Astrocyte (in vitro differentiated cells and primary cell): Measurements from ENCODE around the gene LYZL1. TPM values are rescaled to one million over a fixed set of nuclear protein-coding genes. Genes with fewer than 3 reads are reported as not detected.

Experiments used
- DNase-seq: peaks from one replicate; pipeline ENCODE4 v3.0.0-alpha.2; 2010; ENCODE audit warnings: low read depth
- FAIRE-seq: peaks from 2 replicates; lab custom pipeline; 2011; peaks lifted over from hg19 to GRCh38; lab: Jason Lieb, UNC
- H2AFZ ChIP-seq: 2 replicates; pipeline ENCODE4 v1.6.0; 2012; ENCODE audit warnings: low read depth, low read length, inconsistent platforms
- H3K27ac ChIP-seq: 2 replicates; pipeline ENCODE4 v1.5.1; 2011; ENCODE audit warnings: low read depth, low read length, inconsistent platforms
- H3K27me3 ChIP-seq: 2 replicates; pipeline ENCODE4 v1.6.0; 2011; ENCODE audit warnings: low read length, inconsistent platforms; ENCODE audit not compliant: insufficient read depth
- H3K36me3 ChIP-seq: 2 replicates; pipeline ENCODE4 v1.5.1; 2011; ENCODE audit warnings: low read length, inconsistent platforms; ENCODE audit not compliant: insufficient read depth
- H3K4me1 ChIP-seq: 2 replicates; pipeline ENCODE4 v1.5.1; 2011; ENCODE audit warnings: low read length, inconsistent platforms; ENCODE audit not compliant: insufficient read depth
- H3K4me2 ChIP-seq: 2 replicates; pipeline ENCODE4 v1.6.0; 2012; ENCODE audit warnings: low read length, inconsistent platforms
- H3K4me3 ChIP-seq: 2 replicates; pipeline ENCODE4 v1.5.1; 2011; ENCODE audit warnings: low read depth, mild to moderate bottlenecking, low read length, inconsistent platforms; ENCODE audit not compliant: insufficient read depth
- H3K79me2 ChIP-seq: 2 replicates; pipeline ENCODE4 v1.6.0; 2012; ENCODE audit warnings: mild to moderate bottlenecking, low read length, inconsistent platforms; ENCODE audit not compliant: insufficient read depth
- H3K9ac ChIP-seq: 2 replicates; pipeline ENCODE4 v1.6.0; 2012; ENCODE audit warnings: mild to moderate bottlenecking, low read length, inconsistent platforms
- H3K9me3 ChIP-seq: 2 replicates; pipeline ENCODE4 v1.5.1; 2012; ENCODE audit warnings: low read depth, mild to moderate bottlenecking, low read length, inconsistent platforms; ENCODE audit not compliant: insufficient read depth
- H4K20me1 ChIP-seq: 2 replicates; pipeline ENCODE4 v1.6.0; 2012; ENCODE audit warnings: low read length, inconsistent platforms; ENCODE audit not compliant: insufficient read depth
- H3K27ac Mint-ChIP-seq: one replicate; pipeline ENCODE4 v1.8.0; 2021; ENCODE audit warnings: mild to moderate bottlenecking, mixed read lengths; ENCODE audit not compliant: unreplicated experiment
- H3K27me3 Mint-ChIP-seq: one replicate; pipeline ENCODE4 v1.8.0; 2021; ENCODE audit warnings: low read depth, mixed read lengths; ENCODE audit not compliant: unreplicated experiment
- H3K36me3 Mint-ChIP-seq: one replicate; pipeline ENCODE4 v1.8.0; 2021; ENCODE audit warnings: low read depth, mixed read lengths; ENCODE audit not compliant: unreplicated experiment
- H3K4me1 Mint-ChIP-seq: one replicate; pipeline ENCODE4 v1.8.0; 2021; ENCODE audit warnings: low read depth, mixed read lengths; ENCODE audit not compliant: unreplicated experiment
- H3K4me3 Mint-ChIP-seq: one replicate; pipeline ENCODE4 v1.8.0; 2021; ENCODE audit warnings: mild to moderate bottlenecking, moderate library complexity, mixed read lengths; ENCODE audit not compliant: unreplicated experiment
- H3K9me3 Mint-ChIP-seq: one replicate; pipeline ENCODE4 v1.8.0; 2021; ENCODE audit warnings: mild to moderate bottlenecking, mixed read lengths; ENCODE audit not compliant: unreplicated experiment
- EZH2 ChIP-seq: IDR thresholded peaks from 2 replicates; pipeline ENCODE4 v1.6.1; 2012; ENCODE audit warnings: mild to moderate bottlenecking, low read length, inconsistent platforms; ENCODE audit not compliant: insufficient read depth
- total RNA-seq: library from RNA; stranded (reverse); gene quantifications from 2 replicates; pipeline ENCODE4 v1.2.1, GENCODE V29; 2021
- TF ChIP-seq, protein P1 (sequence below): IDR thresholded peaks from 2 replicates; pipeline ENCODE4 v1.5.1; 2011; ENCODE audit warnings: low read depth, mild to moderate bottlenecking, inconsistent platforms, low read length, moderate library complexity; ENCODE audit not compliant: insufficient read depth

LYZL1 gene
- total RNA-seq, 1 donor from 2014 or later = not detected

DNA sequence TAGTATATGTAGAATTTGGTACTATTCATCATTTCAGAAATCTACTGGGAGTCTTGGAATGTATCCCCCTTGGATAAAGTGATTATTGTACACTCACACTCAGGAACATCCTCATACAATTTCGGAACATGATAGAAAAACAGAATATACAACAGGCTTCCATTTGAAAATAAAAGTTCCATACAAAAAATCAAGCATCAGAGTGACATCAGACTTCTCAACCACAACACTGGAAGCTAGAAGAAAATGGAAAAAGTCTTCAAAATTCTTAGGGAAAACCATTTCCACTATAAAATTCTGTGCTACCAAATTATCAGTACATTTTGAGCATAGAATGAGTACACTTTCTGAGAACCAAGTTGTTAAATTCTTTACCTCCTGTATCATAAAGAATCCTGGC, 8.8 kb downstream of the LYZL1 start:
- no peaks in the 10 kb centered on the region for H3K4me1 Mint-ChIP-seq
- H3K36me3 Mint-ChIP-seq = peaks cover 7% of the 10 kb centered on the region
- peaks cover 48% of the 10 kb centered on the region for H3K9me3 Mint-ChIP-seq
- Histone ChIP-seq H3K9me3 (peaks cover 26% of the 10 kb centered on the region), H3K4me1 (no peaks in the 10 kb centered on the region), H2AFZ (no peak overlapping the region), H3K9ac (no peak overlapping the region), H3K36me3 (no peaks in the 10 kb centered on the region), H3K4me3 (no peak overlapping the region), H4K20me1 (no peaks in the 10 kb centered on the region), H3K4me2 (no peak overlapping the region), H3K27ac (no peak overlapping the region), H3K79me2 (no peaks in the 10 kb centered on the region), H3K27me3 (no peaks in the 10 kb centered on the region)
- peaks cover 2% of the 10 kb centered on the region for H3K27me3 Mint-ChIP-seq
- TF ChIP-seq, protein P1, sequence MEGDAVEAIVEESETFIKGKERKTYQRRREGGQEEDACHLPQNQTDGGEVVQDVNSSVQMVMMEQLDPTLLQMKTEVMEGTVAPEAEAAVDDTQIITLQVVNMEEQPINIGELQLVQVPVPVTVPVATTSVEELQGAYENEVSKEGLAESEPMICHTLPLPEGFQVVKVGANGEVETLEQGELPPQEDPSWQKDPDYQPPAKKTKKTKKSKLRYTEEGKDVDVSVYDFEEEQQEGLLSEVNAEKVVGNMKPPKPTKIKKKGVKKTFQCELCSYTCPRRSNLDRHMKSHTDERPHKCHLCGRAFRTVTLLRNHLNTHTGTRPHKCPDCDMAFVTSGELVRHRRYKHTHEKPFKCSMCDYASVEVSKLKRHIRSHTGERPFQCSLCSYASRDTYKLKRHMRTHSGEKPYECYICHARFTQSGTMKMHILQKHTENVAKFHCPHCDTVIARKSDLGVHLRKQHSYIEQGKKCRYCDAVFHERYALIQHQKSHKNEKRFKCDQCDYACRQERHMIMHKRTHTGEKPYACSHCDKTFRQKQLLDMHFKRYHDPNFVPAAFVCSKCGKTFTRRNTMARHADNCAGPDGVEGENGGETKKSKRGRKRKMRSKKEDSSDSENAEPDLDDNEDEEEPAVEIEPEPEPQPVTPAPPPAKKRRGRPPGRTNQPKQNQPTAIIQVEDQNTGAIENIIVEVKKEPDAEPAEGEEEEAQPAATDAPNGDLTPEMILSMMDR = no peak
- TF ChIP-seq EZH2 = no peak
- H3K4me3 Mint-ChIP-seq = peak overlapping the region; percentile 13
- no peak overlapping the region for H3K27ac Mint-ChIP-seq
- FAIRE-seq (no peak), DNase-seq (peak; percentile 27)

DNA sequence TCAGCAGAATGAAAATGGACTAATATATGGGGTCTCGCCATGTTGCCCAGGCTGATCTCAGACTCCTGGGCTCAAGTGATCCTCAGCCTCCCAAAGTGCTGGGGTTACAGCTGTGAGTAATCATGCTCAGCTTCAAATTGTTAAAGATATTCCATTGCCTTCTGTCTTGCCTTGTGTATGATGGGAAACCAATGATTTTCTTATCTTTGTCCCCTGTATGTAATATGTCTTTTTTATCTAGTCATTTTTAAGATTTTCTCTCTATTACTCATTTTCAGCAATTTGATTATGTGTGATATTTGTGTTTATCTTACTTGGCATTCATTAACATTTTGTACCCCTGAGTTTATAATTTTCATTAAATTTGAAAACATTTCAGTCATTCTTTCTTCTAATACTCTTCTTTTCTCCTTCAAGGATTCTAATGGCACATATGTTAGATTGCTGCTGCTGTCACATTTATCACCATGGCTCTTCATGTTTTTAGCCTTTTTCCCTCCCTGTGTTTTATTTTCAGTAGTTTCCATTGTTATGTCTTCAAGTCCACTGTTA, 12.6 kb downstream of the LYZL1 start:
- Histone ChIP-seq H3K27me3 (no peaks in the 10 kb centered on the region), H4K20me1 (no peaks in the 10 kb centered on the region), H3K36me3 (no peaks in the 10 kb centered on the region), H3K79me2 (no peaks in the 10 kb centered on the region), H3K9ac (no peak overlapping the region), H3K9me3 (peaks cover 18% of the 10 kb centered on the region), H2AFZ (no peak overlapping the region), H3K27ac (no peak overlapping the region), H3K4me3 (no peak overlapping the region), H3K4me1 (peaks cover 5% of the 10 kb centered on the region), H3K4me2 (no peak overlapping the region)
- peaks cover 1% of the 10 kb centered on the region for H3K27me3 Mint-ChIP-seq
- no peak for DNase-seq
- TF ChIP-seq, protein P1 = no peak
- TF ChIP-seq EZH2 = no peak
- H3K4me1 Mint-ChIP-seq = peaks cover 5% of the 10 kb centered on the region
- FAIRE-seq = no peak
- no peak overlapping the region for H3K27ac Mint-ChIP-seq
- H3K9me3 Mint-ChIP-seq = peaks cover 43% of the 10 kb centered on the region
- peaks cover 10% of the 10 kb centered on the region for H3K36me3 Mint-ChIP-seq
- no peak overlapping the region for H3K4me3 Mint-ChIP-seq

DNA sequence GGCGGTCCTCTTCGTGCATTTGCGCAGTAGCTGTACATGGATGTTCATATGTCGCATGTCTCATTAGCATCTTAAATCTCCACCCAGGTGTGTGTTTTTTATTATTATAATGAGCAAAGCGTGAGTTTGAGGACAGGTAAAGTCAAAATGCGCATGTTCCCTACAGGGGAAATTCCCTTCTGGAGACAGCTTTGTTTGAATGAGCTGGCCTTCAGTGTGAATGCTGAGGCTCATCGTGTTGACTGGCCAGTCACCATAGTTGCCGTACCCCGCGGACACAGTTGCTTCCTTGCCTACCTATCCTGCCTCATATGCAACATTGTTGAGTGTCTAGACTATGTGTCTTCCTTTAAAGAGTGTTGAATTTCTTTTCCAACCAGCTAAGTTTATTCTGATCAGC, 13.6 kb downstream of the LYZL1 start:
- peaks cover 5% of the 10 kb centered on the region for H3K4me1 Mint-ChIP-seq
- Histone ChIP-seq H3K4me1 (peaks cover 5% of the 10 kb centered on the region), H3K27ac (no peak overlapping the region), H3K36me3 (no peaks in the 10 kb centered on the region), H3K9ac (no peak overlapping the region), H3K27me3 (no peaks in the 10 kb centered on the region), H2AFZ (no peak overlapping the region), H4K20me1 (no peaks in the 10 kb centered on the region), H3K79me2 (no peaks in the 10 kb centered on the region), H3K9me3 (peaks cover 18% of the 10 kb centered on the region), H3K4me3 (no peak overlapping the region), H3K4me2 (no peak overlapping the region)
- no peak overlapping the region for H3K4me3 Mint-ChIP-seq
- no peak for TF ChIP-seq EZH2
- TF ChIP-seq, protein P1 = no peak
- peaks cover 39% of the 10 kb centered on the region for H3K9me3 Mint-ChIP-seq
- peaks cover 1% of the 10 kb centered on the region for H3K27me3 Mint-ChIP-seq
- peaks cover 10% of the 10 kb centered on the region for H3K36me3 Mint-ChIP-seq
- H3K27ac Mint-ChIP-seq = no peak overlapping the region
- FAIRE-seq (no peak), DNase-seq (no peak)
